Measurements from ENCODE around the gene CACNA1A. TPM values are rescaled to one million over a fixed set of nuclear protein-coding genes. Genes with fewer than 3 reads are reported as not detected.
A peak's percentile ranks its signal among the peaks of the same experiment; 100 is the strongest.
"Not testable (repeated sequence)": the region's sequence is repeated elsewhere in the genome, so short reads cannot be mapped to it uniquely, and the experiment has no call there.

Gene CACNA1A
- total and polyA plus RNA-seq, 2 experiments from 2014 or later: 3.0 to 8.5 TPM

- no peak overlapping the region for H3K4me3 ChIP-seq
- no peaks in the 10 kb centered on the region for H3K4me1 ChIP-seq (ENCODE audit: insufficient read depth)
- H3K27ac ChIP-seq: no peak overlapping the region
- no peaks in the 10 kb centered on the region for H3K9me3 ChIP-seq (ENCODE audit: low read depth)
- H3K36me3 ChIP-seq (ENCODE audit: low read depth): no peaks in the 10 kb centered on the region
- H3K27me3 ChIP-seq (replicated peaks; ENCODE audit: insufficient read depth): no peaks in the 10 kb centered on the region
- in situ Hi-C loops (cut with MboI): no loop called here
- TF ChIP-seq EZH2 (IDR thresholded peaks at IDR 0.05; ENCODE audit: insufficient read depth, poor library complexity, severe bottlenecking) (no peak), EZH2phosphoT487 (IDR thresholded peaks at IDR 0.05; ENCODE audit: insufficient read depth, low read depth) (no peak)
- DNase-seq: peak; percentile 48
- H3K79me2 ChIP-seq (ENCODE audit: insufficient read depth): no peaks in the 10 kb centered on the region
- H2AFZ ChIP-seq: no peak overlapping the region
- H3K9me2 ChIP-seq (ENCODE audit: insufficient read depth): no peaks in the 10 kb centered on the region
- WGBS, 2 experiments (ENCODE audit: low coverage in 1 of 2, low lambda C conversion rate in 2 of 2, missing lambda C conversion rate in 2 of 2): 92 to 93% methylated on average over 13 of the region's 13 CpGs
- H4K20me1 ChIP-seq (ENCODE audit: insufficient read depth): no peaks in the 10 kb centered on the region
- H3F3A ChIP-seq (ENCODE audit: insufficient read depth): no peaks in the 10 kb centered on the region
- no peak overlapping the region for H3K4me2 ChIP-seq (ENCODE audit: unreplicated experiment)
- H3K9ac ChIP-seq: no peak overlapping the region
Observed at GRCh38 chr19:13366529-13367143, 139.6 kb downstream of the CACNA1A start.

- no peak overlapping the region for H3K4me3 ChIP-seq
- no peak for TF ChIP-seq EZH2phosphoT487 (IDR thresholded peaks at IDR 0.05; ENCODE audit: insufficient read depth, low read depth)
- H3K27ac ChIP-seq: no peak overlapping the region
- H3F3A ChIP-seq (ENCODE audit: insufficient read depth): no peaks in the 10 kb centered on the region
- no peaks in the 10 kb centered on the region for H3K9me3 ChIP-seq (ENCODE audit: low read depth)
- H3K9me2 ChIP-seq (ENCODE audit: insufficient read depth): no peaks in the 10 kb centered on the region
- in situ Hi-C loops (cut with MboI): no loop called here
- no peaks in the 10 kb centered on the region for H4K20me1 ChIP-seq (ENCODE audit: insufficient read depth)
- H3K36me3 ChIP-seq (ENCODE audit: low read depth): no peaks in the 10 kb centered on the region
- no peak overlapping the region for H3K4me2 ChIP-seq (ENCODE audit: unreplicated experiment)
- H2AFZ ChIP-seq: no peak overlapping the region
- DNase-seq: no peak
- H3K4me1 ChIP-seq (ENCODE audit: insufficient read depth): no peaks in the 10 kb centered on the region
- 43 to 50% methylated on average over 5 of the region's 5 CpGs for WGBS, 2 experiments (ENCODE audit: low coverage in 1 of 2, low lambda C conversion rate in 2 of 2, missing lambda C conversion rate in 2 of 2)
- no peaks in the 10 kb centered on the region for H3K27me3 ChIP-seq (replicated peaks; ENCODE audit: insufficient read depth)
- no peak overlapping the region for H3K9ac ChIP-seq
- H3K79me2 ChIP-seq (ENCODE audit: insufficient read depth): no peaks in the 10 kb centered on the region
Observed at GRCh38 chr19:13363954-13364353, 142.3 kb downstream of the CACNA1A start.

DNA sequence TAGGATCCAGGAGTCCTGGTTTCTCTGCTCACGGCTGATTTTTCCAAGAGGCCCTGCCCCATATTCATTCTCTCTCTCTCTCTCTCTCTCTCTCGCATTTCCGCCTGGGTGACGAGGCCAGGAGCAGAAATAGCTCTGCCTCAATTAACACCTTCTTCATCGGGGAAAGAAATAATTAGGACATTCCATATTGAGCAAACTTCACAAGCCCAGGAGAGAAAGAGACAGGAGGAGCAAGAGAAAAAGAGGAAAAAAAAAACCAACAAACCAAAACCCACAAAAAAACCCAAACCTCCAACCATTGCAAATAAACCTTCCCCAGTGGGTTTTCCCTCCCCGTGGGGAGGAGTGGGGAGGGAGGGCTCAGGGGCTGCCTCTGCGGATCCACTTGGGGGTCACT is 143.0 kb downstream of the CACNA1A start:
- no peak overlapping the region for H3K4me2 ChIP-seq (ENCODE audit: unreplicated experiment)
- no peak for DNase-seq
- H3K9ac ChIP-seq: no peak overlapping the region
- 38 to 50% methylated on average over 7 of the region's 7 CpGs for WGBS, 2 experiments (ENCODE audit: low coverage in 1 of 2, low lambda C conversion rate in 2 of 2, missing lambda C conversion rate in 2 of 2)
- no peak overlapping the region for H2AFZ ChIP-seq
- in situ Hi-C loops (cut with MboI): no loop called here
- H3K27ac ChIP-seq: no peak overlapping the region
- no peaks in the 10 kb centered on the region for H3F3A ChIP-seq (ENCODE audit: insufficient read depth)
- no peaks in the 10 kb centered on the region for H4K20me1 ChIP-seq (ENCODE audit: insufficient read depth)
- H3K9me3 ChIP-seq (ENCODE audit: low read depth): no peaks in the 10 kb centered on the region
- TF ChIP-seq EZH2 (IDR thresholded peaks at IDR 0.05; ENCODE audit: insufficient read depth, poor library complexity, severe bottlenecking): no peak
- TF ChIP-seq EZH2phosphoT487 (IDR thresholded peaks at IDR 0.05; ENCODE audit: insufficient read depth, low read depth): no peak
- no peaks in the 10 kb centered on the region for H3K36me3 ChIP-seq (ENCODE audit: low read depth)
- H3K9me2 ChIP-seq (ENCODE audit: insufficient read depth): no peaks in the 10 kb centered on the region
- no peaks in the 10 kb centered on the region for H3K4me1 ChIP-seq (ENCODE audit: insufficient read depth)
- H3K79me2 ChIP-seq (ENCODE audit: insufficient read depth): no peaks in the 10 kb centered on the region
- no peak overlapping the region for H3K4me3 ChIP-seq
- no peaks in the 10 kb centered on the region for H3K27me3 ChIP-seq (replicated peaks; ENCODE audit: insufficient read depth)

DNA sequence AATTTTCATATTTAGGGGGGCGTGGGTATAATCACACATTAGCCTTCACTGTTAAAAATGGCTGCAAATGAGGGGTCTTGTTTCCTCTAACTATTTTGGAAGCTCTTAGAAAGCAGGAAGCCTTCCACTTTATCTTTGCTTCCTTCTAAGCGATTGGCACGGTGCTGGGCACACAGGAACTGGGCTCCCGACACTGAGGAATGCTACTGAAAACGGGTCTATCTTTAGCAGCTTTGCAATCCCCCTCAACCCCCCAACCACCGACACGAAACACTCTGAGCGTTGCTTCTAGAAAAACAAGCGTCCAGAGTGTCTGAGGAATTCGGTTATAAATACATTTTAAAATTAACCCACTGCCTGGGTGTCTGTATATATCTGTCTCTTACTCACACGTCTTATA is 143.6 kb downstream of the CACNA1A start:
- DNase-seq: no peak
- Histone ChIP-seq H3K9ac (no peak overlapping the region), H3K4me2 (ENCODE audit: unreplicated experiment) (no peak overlapping the region), H3K27ac (no peak overlapping the region), H3K79me2 (ENCODE audit: insufficient read depth) (no peaks in the 10 kb centered on the region), H3K9me2 (ENCODE audit: insufficient read depth) (no peaks in the 10 kb centered on the region), H3F3A (ENCODE audit: insufficient read depth) (no peaks in the 10 kb centered on the region), H3K4me1 (ENCODE audit: insufficient read depth) (no peaks in the 10 kb centered on the region), H3K4me3 (no peak overlapping the region), H3K36me3 (ENCODE audit: low read depth) (no peaks in the 10 kb centered on the region), H3K27me3 (replicated peaks; ENCODE audit: insufficient read depth) (no peaks in the 10 kb centered on the region), H2AFZ (no peak overlapping the region), H3K9me3 (ENCODE audit: low read depth) (no peaks in the 10 kb centered on the region), H4K20me1 (ENCODE audit: insufficient read depth) (no peaks in the 10 kb centered on the region)
- TF ChIP-seq EZH2phosphoT487 (IDR thresholded peaks at IDR 0.05; ENCODE audit: insufficient read depth, low read depth) (no peak), EZH2 (IDR thresholded peaks at IDR 0.05; ENCODE audit: insufficient read depth, poor library complexity, severe bottlenecking) (no peak)
- 57 to 60% methylated on average over 11 of the region's 11 CpGs for WGBS, 2 experiments (ENCODE audit: low coverage in 1 of 2, low lambda C conversion rate in 2 of 2, missing lambda C conversion rate in 2 of 2)
- in situ Hi-C loops (cut with MboI): no loop called here

DNA sequence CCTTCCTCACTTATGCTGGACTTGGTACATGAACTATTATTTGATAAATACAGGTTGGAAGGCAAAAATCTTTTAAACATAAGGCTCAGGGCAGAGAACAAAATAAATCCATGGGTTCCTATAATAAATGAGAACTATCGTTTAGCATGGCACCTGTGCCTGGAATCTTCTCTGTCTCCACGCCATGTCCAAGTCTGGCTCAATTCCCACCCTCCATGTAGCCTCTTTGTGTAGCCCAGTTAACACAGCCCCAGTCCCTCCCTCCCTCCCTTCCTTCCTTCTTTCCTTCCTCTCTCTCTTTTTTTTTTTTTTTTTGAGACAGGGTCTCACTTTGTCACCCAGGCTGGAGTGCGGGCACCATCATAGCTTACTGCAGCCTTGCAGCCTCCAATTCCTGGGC is 144.6 kb downstream of the CACNA1A start:
- H2AFZ ChIP-seq; H3K9ac ChIP-seq; H3K9me2 ChIP-seq (ENCODE audit: insufficient read depth); H3K27ac ChIP-seq; H3K4me2 ChIP-seq (ENCODE audit: unreplicated experiment); H3K4me1 ChIP-seq (ENCODE audit: insufficient read depth); H4K20me1 ChIP-seq (ENCODE audit: insufficient read depth); H3K4me3 ChIP-seq; H3K9me3 ChIP-seq (ENCODE audit: low read depth); H3K79me2 ChIP-seq (ENCODE audit: insufficient read depth); H3K27me3 ChIP-seq (replicated peaks; ENCODE audit: insufficient read depth); in situ Hi-C loops (cut with MboI); H3K36me3 ChIP-seq (ENCODE audit: low read depth); DNase-seq; H3F3A ChIP-seq (ENCODE audit: insufficient read depth): not testable (repeated sequence)
- whole genome bisulfite sequencing, 2 experiments (ENCODE audit: low coverage in 1 of 2, low lambda C conversion rate in 2 of 2, missing lambda C conversion rate in 2 of 2): 67 to 77% methylated on average over 3 of the region's 3 CpGs

All from GM23248 (cell line).